DMS53 treated with DMSO at 0.1 percent for 48 hours (cell line): ENCODE data around the gene NME3.

Experiments used
- DNase-seq: peaks from one replicate; lab custom pipeline; 2025; ENCODE audit not compliant: unreplicated experiment; lab: John Stamatoyannopoulos, UW

NME3 gene

GRCh38 chr16:1781758-1782407 lies 10.5 kb upstream of the NME3 start:
- DNase-seq = no peak

GRCh38 chr16:1781254-1781653 lies 9.9 kb upstream of the NME3 start:
- DNase-seq = no peak

GRCh38 chr16:1780677-1781072 lies 9.3 kb upstream of the NME3 start:
- no peak for DNase-seq

GRCh38 chr16:1779741-1780676 lies 8.7 kb upstream of the NME3 start:
- no peak for DNase-seq

GRCh38 chr16:1779234-1779701 lies 7.9 kb upstream of the NME3 start:
- no peak for DNase-seq

GRCh38 chr16:1778200-1779179 lies 7.1 kb upstream of the NME3 start:
- DNase-seq = no peak

- no peak for DNase-seq
These were observed 6.2 kb upstream of the NME3 start for GRCh38 chr16:1777375-1778199.

GRCh38 chr16:1776991-1777374 lies 5.6 kb upstream of the NME3 start:
- DNase-seq = no peak

GRCh38 chr16:1776672-1776955 lies 5.3 kb upstream of the NME3 start:
- no peak for DNase-seq

- DNase-seq = no peak
These were observed 4.7 kb upstream of the NME3 start for GRCh38 chr16:1775846-1776671.

- no peak for DNase-seq
These were observed 3.9 kb upstream of the NME3 start for GRCh38 chr16:1775006-1775845.

GRCh38 chr16:1774448-1774780 lies 3.1 kb upstream of the NME3 start:
- no peak for DNase-seq

GRCh38 chr16:1773703-1774447 lies 2.5 kb upstream of the NME3 start:
- no peak for DNase-seq

GRCh38 chr16:1772908-1773702 lies 1.8 kb upstream of the NME3 start, which contains the start of gene MRPS34:
Gene MRPS34, minus strand, starts transcription at chr16:1773134. Its CDS starts 15 bp downstream, at chr16:1773119.
- peak; percentile 29 for DNase-seq

- DNase-seq = no peak
These were observed 1.1 kb upstream of the NME3 start, which contains the start of gene EME2 for GRCh38 chr16:1772362-1772907. Gene EME2, plus strand, starts transcription at chr16:1772810. Its CDS starts 418 bp downstream, at chr16:1773228.

GRCh38 chr16:1771864-1772361 lies 570 bp upstream of the NME3 start:
- no peak for DNase-seq
